ENCODE results near the gene METTL14. TPM values are rescaled to one million over a fixed set of nuclear protein-coding genes. Genes with fewer than 3 reads are reported as not detected.

METTL14 gene
- total RNA-seq, 1 donor from 2014 or later: 46.4 TPM

DNA sequence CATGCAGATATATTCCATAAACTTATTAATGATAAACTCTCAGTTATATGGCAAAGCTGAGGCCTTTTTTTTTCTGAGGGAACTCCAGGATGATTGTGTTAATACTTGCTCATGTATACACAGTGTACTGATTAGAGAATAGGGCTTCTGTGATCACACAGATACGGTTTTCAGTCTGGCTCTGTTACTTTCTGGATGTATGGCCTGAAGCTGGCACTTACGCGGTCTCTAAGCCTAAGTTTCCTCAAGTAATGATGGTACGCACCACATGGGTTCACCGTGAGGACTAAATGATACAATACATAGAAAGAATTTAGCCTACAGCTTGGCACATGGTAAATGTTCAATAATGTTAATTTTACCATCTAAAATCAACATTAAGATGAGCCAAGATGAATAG is 77.0 kb downstream of the METTL14 start:
- H3K9me3 Mint-ChIP-seq (ENCODE audit: unreplicated experiment): peaks cover 2% of the 10 kb centered on the region
- no peaks in the 10 kb centered on the region for H3K4me1 Mint-ChIP-seq (ENCODE audit: low read depth, unreplicated experiment)
- no peak for TF ChIP-seq CTCF (IDR thresholded peaks at IDR 0.05; ENCODE audit: partially characterized antibody, unreplicated experiment)
- no peaks in the 10 kb centered on the region for H3K27me3 Mint-ChIP-seq (ENCODE audit: unreplicated experiment)
- DNase-seq: no peak
- no peaks in the 10 kb centered on the region for H3K36me3 Mint-ChIP-seq (ENCODE audit: unreplicated experiment)
- no peak overlapping the region for H3K4me3 Mint-ChIP-seq (ENCODE audit: unreplicated experiment)
- no peak overlapping the region for H3K27ac Mint-ChIP-seq (ENCODE audit: unreplicated experiment)

DNA sequence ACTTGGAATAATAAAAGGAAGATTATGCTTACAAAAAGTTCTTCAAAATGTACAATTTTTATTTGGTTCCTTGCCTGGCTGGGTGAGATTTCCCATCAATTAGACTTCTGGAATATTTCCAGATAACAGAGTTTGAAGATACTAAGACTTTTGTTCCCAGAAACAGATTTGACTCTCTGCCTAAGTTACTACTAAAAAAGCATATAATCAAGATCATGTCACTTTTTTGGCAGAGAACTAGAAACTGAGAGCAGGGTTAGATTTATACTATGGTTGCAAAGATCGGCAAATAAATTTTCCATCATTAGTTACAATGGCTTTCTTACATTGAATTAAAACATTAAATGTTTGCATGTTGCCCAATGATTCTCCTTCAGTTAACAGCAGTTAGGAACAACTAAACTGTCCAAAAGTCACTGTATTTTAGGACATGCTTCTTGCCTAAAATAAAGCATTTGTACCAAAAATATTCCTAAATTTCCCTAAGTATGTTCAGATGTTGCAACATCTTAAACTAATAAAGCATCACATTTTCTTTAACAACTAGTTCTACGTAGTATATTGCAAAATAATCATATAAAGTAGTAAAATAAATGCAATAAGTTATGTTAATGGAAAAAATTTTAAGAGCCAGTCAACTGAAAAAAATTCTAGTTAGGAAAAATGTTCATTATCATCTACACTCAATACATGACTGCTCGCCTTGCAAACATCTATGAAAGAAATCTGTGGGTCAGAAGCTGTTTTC is 77.7 kb downstream of the METTL14 start:
- Mint-ChIP-seq H3K4me3 (ENCODE audit: unreplicated experiment) (no peak overlapping the region), H3K27ac (ENCODE audit: unreplicated experiment) (no peak overlapping the region), H3K36me3 (ENCODE audit: unreplicated experiment) (no peaks in the 10 kb centered on the region), H3K27me3 (ENCODE audit: unreplicated experiment) (no peaks in the 10 kb centered on the region), H3K9me3 (ENCODE audit: unreplicated experiment) (peaks cover 2% of the 10 kb centered on the region), H3K4me1 (ENCODE audit: low read depth, unreplicated experiment) (no peaks in the 10 kb centered on the region)
- no peak for TF ChIP-seq CTCF (IDR thresholded peaks at IDR 0.05; ENCODE audit: partially characterized antibody, unreplicated experiment)
- DNase-seq: no peak

Other genes starting within 250 kb of the METTL14 start
- gene SEC24D, start 150.7 kb downstream of the METTL14 start, total RNA-seq (ENCODE audit: unreplicated experiment): 26.0 TPM
- gene SYNPO2, start 203.5 kb downstream of the METTL14 start, total RNA-seq (ENCODE audit: unreplicated experiment): 2.9 TPM

Measured in glutamatergic neuron (in vitro differentiated cells).